Measurements from ENCODE around the gene GDF15.

DNA sequence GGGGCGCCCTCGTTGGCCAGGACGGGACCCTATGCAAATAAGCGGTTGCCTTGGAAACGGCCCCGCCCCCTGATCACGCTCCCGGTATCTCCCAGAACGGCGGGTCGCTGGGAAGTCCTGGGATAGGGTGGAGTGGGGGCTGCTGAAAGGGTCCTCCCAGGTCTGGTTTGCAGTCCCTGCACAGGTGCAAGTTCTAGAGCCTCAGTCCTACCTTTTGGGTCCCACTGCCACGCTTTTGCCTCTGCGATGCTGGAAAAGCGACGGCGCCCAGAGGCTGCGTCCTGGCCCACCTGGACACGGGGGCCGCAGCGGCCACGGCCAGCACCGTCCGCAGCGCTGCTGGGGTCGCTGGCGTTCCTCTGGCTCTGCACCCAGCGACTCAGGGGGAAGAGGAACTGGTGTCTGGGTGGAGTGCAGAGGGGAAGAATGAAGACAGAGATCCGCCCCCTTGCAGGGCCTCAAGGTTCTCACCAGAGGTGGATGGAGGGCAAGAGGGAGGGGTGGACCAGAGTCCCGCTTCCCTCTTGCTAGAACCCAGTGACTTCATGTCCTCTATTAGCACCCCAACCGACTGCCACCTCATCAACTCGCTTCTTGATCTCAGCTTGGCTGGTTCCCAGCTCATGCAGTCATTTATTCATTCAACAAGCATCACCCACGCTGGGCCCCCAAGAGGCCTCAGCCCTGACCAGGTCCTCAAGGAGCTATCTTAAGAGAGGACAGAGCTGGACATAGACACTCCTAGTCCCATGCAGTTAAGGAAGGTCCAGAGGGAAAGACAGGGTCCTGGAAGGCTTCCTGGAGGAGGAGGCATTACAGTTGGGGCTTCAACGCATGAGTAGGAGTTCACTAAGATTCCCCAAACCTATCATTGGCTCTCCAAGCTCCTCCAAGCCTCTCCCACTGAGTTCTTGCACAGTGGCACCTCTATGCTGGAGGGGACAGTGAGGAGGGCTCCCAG lies 11.6 kb downstream of the GDF15 start, which contains the start of gene LRRC25:
- TF ChIP-seq, protein P1, sequence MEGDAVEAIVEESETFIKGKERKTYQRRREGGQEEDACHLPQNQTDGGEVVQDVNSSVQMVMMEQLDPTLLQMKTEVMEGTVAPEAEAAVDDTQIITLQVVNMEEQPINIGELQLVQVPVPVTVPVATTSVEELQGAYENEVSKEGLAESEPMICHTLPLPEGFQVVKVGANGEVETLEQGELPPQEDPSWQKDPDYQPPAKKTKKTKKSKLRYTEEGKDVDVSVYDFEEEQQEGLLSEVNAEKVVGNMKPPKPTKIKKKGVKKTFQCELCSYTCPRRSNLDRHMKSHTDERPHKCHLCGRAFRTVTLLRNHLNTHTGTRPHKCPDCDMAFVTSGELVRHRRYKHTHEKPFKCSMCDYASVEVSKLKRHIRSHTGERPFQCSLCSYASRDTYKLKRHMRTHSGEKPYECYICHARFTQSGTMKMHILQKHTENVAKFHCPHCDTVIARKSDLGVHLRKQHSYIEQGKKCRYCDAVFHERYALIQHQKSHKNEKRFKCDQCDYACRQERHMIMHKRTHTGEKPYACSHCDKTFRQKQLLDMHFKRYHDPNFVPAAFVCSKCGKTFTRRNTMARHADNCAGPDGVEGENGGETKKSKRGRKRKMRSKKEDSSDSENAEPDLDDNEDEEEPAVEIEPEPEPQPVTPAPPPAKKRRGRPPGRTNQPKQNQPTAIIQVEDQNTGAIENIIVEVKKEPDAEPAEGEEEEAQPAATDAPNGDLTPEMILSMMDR (IDR thresholded peaks at IDR 0.05), result no peak
- no peak for TF ChIP-seq POLR2A (IDR thresholded peaks at IDR 0.05)

All from Peyer's patch (tissue), 4 donors.